Testis (tissue), 3 donors: Measurements from ENCODE around the gene MAP1LC3B2. TPM values are rescaled to one million over a fixed set of nuclear protein-coding genes. Genes with fewer than 3 reads are reported as not detected.
A peak's percentile ranks its signal among the peaks of the same experiment; 100 is the strongest.

Experiments
- DNase-seq: peaks from one replicate; pipeline ENCODE4 v3.0.0-alpha.2; 2019
- H3K27ac ChIP-seq, 2 donors: fragments of 200-600 bp; sonication (generic); one replicate each; pipeline ENCODE4 v1.5.1; 2019
- H3K27me3 ChIP-seq: fragments of 200-600 bp; sonication (generic); one replicate; pipeline ENCODE4 v1.5.1; 2019
- H3K36me3 ChIP-seq: fragments of 200-600 bp; sonication (generic); one replicate; pipeline ENCODE4 v1.5.1; 2017; ENCODE audit warnings: low read depth; ENCODE audit errors: missing control alignments
- H3K4me1 ChIP-seq: fragments of 200-600 bp; sonication (generic); one replicate; pipeline ENCODE4 v1.5.1; 2019
- H3K4me3 ChIP-seq, 2 donors: fragments of 200-600 bp; sonication (generic); one replicate each; pipeline ENCODE4 v1.5.1; 2017 to 2019
- H3K9me3 ChIP-seq: fragments of 200-600 bp; sonication (generic); one replicate; pipeline ENCODE4 v1.5.1; 2017
- CTCF ChIP-seq, 3 experiments: fragments of 450-650 bp in 2 of 3; fragments of 200-600 bp in 1 of 3; sonication (generic) in 1 of 3; IDR thresholded peaks; one replicate each; pipeline ENCODE4 v1.5.1; 2016 to 2019; ENCODE audit warnings: antibody characterized with exemption in 3 of 3, mild to moderate bottlenecking in 2 of 3, moderate library complexity in 1 of 3
- POLR2A ChIP-seq: fragments of 450-650 bp; IDR thresholded peaks from one replicate; pipeline ENCODE4 v1.6.1; 2017; ENCODE audit warnings: antibody characterized with exemption, mild to moderate bottlenecking, moderate library complexity
- WGBS, 2 donors: methylation state at CpG; one replicate each; pipeline ENCODE4 v1.1.5; 2018; 5-methylcytosine and 5-hydroxymethylcytosine counted together
- intact Hi-C: fragments of 100-400 bp; cut with DNase I; formaldehyde crosslinking; loops from one replicate; pipeline ENCODE4 v1.15.1; 2023; ENCODE audit warnings: low total_unique reads
- polyA plus RNA-seq: library from polyadenylated mRNA; stranded (reverse); fragments of 350-450 nt; fragmentation: Illumina TruSeq; extraction: RNeasy Lipid Tissue Mini Kit (QIAGEN cat#74804); gene quantifications from one replicate; pipeline ENCODE4 v1.2.3, GENCODE V29; 2014; ENCODE audit warnings: low read depth, low replicate concordance; ENCODE audit not compliant: insufficient read depth
- total RNA-seq, 2 donors: library from RNA; depleted of rRNA; stranded (reverse); fragments of >200 nt; gene quantifications; one replicate each; pipeline ENCODE4 v1.2.3, GENCODE V29; 2016

The MAP1LC3B2 gene
- total and polyA plus RNA-seq, 3 donors from 2014 or later = 1.0 to 2.1 (median 1.5) TPM

GRCh38 chr12:116539361-116539771, 19.8 kb upstream of the MAP1LC3B2 start:
- WGBS, 2 donors = 50 to 62% methylated on average over 1 of the region's 1 CpG
- H3K9me3 ChIP-seq = no peaks in the 10 kb centered on the region
- intact Hi-C loops = no loop called here
- H3K4me1 ChIP-seq = peaks cover 13% of the 10 kb centered on the region
- no peak overlapping the region for H3K27ac ChIP-seq
- no peak overlapping the region for H3K4me3 ChIP-seq
- no peaks in the 10 kb centered on the region for H3K27me3 ChIP-seq
- no peak for DNase-seq
- TF ChIP-seq POLR2A (no peak), CTCF (IDR thresholded peaks at IDR 0.05) (no peak)
- no peaks in the 10 kb centered on the region for H3K36me3 ChIP-seq

GRCh38 chr12:116539905-116540482, 19.2 kb upstream of the MAP1LC3B2 start:
- no peak for TF ChIP-seq CTCF (IDR thresholded peaks at IDR 0.05)
- no peak for TF ChIP-seq POLR2A
- H3K4me1 ChIP-seq = peaks cover 10% of the 10 kb centered on the region

DNA sequence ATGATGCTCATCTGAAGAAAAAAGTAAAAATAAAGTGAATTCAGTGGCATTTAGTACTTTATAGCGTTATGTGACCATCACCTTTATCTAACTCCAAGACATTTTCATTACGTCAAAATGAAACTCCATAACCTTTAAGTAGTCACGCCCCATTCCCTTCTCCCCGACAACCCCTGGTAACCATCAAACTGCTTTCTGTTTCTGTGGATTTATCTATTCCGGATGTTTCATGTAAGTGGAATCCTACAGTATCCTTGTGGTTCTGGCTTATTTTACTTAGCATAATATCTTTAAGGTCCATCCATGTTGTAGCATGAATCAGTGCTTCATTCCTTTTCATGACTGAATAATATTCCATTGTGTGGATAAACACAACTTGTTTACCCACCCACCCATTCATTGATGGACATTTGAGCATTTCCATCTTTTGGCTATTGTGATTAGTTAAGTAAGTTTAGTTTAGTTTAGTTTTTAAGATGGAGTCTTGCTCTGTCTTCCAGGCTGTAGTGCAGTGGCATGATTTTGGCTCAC, 18.5 kb upstream of the MAP1LC3B2 start:
- Histone ChIP-seq H3K27me3 (no peaks in the 10 kb centered on the region), H3K4me3 (no peak overlapping the region), H3K27ac (no peak overlapping the region), H3K9me3 (no peaks in the 10 kb centered on the region), H3K4me1 (peaks cover 10% of the 10 kb centered on the region), H3K36me3 (no peaks in the 10 kb centered on the region)
- DNase-seq = no peak
- intact Hi-C loops = no loop called here
- TF ChIP-seq CTCF (IDR thresholded peaks at IDR 0.05) = no peak
- no peak for TF ChIP-seq POLR2A
- 76 to 79% methylated on average over 5 of the region's 5 CpGs for WGBS, 2 donors

More at GRCh38 chr12:116539905-116540482, 19.2 kb upstream of the MAP1LC3B2 start:
- Histone ChIP-seq H3K27me3 (no peaks in the 10 kb centered on the region), H3K27ac (no peak overlapping the region), H3K9me3 (no peaks in the 10 kb centered on the region), H3K4me3 (no peak overlapping the region), H3K36me3 (no peaks in the 10 kb centered on the region)
- intact Hi-C loops = no loop called here
- peak; percentile 47 for DNase-seq
- WGBS, 2 donors = 32 to 34% methylated on average over 17 of the region's 17 CpGs

DNA sequence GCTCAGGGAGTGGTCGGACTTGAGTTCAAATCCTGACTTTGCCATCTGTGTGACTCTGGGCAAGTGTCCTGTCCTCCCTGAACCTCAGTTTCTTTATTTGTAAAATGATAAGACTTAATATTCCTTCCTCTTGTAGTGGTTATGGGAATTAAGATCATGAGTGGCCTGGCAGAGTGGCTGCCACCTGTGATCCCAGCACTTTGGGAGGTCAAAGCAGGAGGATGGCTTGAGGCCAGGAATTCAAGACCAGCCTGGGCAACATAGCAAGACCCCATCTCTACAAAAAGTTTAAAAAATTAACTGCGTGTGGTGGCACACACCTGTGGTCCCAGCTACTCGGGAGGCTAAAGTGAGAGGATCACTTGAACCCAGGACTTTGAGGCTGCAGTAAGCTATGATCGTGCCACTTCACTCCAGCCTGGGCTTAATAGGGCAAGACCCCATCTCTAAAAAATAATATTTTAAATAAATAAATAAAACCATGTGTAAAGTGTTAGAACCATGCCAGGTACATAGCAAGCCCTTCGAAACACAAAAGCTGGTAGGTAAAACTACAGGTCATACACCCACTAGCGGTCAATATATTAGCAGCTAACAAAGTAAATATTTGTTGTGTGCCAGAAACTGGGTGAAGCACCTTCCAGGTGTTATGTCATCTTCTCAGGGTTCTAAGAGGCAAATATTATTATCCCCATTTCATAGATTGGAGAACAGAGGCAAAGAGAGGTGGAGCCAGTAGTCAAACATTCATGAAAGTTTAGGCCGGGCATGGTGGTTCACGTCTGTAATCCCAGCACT, 17.4 kb upstream of the MAP1LC3B2 start:
- no peak for DNase-seq
- TF ChIP-seq CTCF (IDR thresholded peaks at IDR 0.05) (no peak), POLR2A (no peak)
- peaks cover 10% of the 10 kb centered on the region for H3K4me1 ChIP-seq
- H3K27me3 ChIP-seq = no peaks in the 10 kb centered on the region
- no peaks in the 10 kb centered on the region for H3K36me3 ChIP-seq
- H3K4me3 ChIP-seq = no peak overlapping the region
- 94 to 95% methylated on average over 8 of the region's 8 CpGs for WGBS, 2 donors
- intact Hi-C loops = no loop called here
- no peak overlapping the region for H3K27ac ChIP-seq
- no peaks in the 10 kb centered on the region for H3K9me3 ChIP-seq
